ENCODE data around the gene INPP4A. TPM values are rescaled to one million over a fixed set of nuclear protein-coding genes. Genes with fewer than 3 reads are reported as not detected.

Gene INPP4A
- total RNA-seq, 1 donor = 26.8 TPM

DNA sequence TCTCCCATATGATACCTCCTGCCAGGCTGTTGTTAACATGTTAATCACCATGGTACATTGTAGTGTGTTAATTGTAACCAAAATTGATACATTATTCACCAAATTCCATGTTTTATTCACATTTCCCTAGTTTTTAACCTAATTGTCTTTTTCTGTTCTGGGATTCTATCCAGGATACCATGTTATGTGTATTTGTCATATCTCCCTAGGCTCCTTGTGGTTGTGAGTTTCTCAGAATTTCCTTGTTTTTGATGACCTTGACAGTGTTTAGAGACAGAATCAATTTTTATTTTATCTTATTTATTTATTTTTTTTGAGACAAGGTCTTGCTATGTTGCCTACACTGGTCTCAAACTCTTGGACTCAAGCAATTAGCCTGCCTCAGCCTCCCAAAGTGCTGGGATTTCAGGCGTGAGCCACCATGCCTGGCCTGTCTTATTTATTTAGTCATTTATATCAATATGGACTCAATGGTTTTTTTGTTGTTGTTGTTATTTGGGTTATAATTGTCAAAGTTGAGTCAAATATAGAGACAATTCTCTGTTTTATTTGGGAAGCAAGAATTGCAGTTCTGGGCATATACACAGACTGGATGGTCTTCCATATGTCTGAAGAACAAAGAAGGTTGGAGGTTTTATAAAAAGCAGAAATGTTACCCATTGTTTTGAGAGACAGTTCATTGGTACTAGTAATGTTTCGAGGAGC lies 42.6 kb downstream of the INPP4A start:
- H3K4me3 ChIP-seq (ENCODE audit: low read depth, low read length) = no peak overlapping the region
- no peak for DNase-seq (ENCODE audit: low read depth)
- TF ChIP-seq, protein P1, sequence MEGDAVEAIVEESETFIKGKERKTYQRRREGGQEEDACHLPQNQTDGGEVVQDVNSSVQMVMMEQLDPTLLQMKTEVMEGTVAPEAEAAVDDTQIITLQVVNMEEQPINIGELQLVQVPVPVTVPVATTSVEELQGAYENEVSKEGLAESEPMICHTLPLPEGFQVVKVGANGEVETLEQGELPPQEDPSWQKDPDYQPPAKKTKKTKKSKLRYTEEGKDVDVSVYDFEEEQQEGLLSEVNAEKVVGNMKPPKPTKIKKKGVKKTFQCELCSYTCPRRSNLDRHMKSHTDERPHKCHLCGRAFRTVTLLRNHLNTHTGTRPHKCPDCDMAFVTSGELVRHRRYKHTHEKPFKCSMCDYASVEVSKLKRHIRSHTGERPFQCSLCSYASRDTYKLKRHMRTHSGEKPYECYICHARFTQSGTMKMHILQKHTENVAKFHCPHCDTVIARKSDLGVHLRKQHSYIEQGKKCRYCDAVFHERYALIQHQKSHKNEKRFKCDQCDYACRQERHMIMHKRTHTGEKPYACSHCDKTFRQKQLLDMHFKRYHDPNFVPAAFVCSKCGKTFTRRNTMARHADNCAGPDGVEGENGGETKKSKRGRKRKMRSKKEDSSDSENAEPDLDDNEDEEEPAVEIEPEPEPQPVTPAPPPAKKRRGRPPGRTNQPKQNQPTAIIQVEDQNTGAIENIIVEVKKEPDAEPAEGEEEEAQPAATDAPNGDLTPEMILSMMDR (IDR thresholded peaks at IDR 0.05; ENCODE audit: insufficient read depth, low read depth, low read length) = no peak

DNA sequence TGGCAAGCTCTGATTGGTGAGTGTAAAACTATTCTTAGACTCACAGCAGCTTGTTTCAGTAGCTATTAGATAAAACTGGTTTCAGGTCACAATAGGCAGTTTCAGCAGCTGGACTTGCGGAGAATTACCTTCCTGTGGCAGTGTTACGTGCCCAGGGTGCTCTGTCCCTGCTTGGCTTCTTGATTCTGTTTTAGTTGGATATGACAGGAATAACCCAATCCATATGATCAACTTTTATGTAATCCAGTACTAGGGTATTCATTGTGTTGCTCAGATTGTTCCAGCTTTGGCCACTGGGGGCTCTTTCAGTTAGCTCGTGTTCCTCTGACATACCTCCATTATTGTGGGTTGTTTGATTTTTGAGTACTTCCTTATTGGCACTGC lies 43.1 kb downstream of the INPP4A start:
- DNase-seq (ENCODE audit: low read depth) = no peak
- no peak overlapping the region for H3K4me3 ChIP-seq (ENCODE audit: low read depth, low read length)
- TF ChIP-seq, protein P1 (IDR thresholded peaks at IDR 0.05; ENCODE audit: insufficient read depth, low read depth, low read length) = peak; percentile 67

DNA sequence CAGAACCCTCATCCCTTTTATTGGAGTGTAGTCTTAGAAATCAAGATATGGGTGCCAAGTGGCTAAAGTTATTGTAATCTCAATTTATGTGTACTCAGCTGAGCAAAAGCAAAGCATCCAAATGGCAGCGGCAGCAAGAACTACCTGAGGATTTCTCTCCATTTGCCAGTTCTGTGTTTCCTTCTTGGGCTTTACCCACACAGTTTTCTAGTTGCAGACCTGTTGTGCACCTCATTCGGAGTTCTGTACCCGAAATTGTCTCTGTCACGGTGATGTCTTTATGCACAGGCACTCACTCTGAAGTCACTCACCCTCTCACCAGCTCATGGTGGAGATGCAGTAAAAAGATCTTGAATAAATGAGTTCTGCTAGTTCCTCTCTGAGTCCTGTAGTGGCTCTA lies 43.6 kb downstream of the INPP4A start:
- TF ChIP-seq, protein P1 (IDR thresholded peaks at IDR 0.05; ENCODE audit: insufficient read depth, low read depth, low read length) = no peak
- H3K4me3 ChIP-seq (ENCODE audit: low read depth, low read length) = no peak overlapping the region
- DNase-seq (ENCODE audit: low read depth) = no peak

DNA sequence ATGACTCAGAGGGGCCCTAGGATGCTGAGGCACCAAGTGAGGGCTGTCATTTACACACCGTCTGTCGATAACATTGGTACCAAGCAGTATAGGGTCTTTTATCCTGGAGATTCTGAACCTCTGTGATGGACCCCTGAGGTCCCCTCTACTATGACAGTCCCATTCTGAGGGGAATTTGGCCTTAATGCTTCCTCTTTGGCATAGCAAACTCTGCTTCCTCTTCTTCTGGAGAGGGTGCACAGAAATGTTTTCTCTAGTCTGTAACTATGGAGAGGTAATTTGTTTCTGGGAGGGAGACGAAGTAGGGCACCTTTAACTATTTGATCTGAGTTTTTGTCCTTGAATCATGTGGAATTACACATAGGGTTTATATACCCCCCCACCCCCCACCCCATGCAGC lies 44.8 kb downstream of the INPP4A start:
- no peak for DNase-seq (ENCODE audit: low read depth)
- H3K4me3 ChIP-seq (ENCODE audit: low read depth, low read length) = no peak overlapping the region
- TF ChIP-seq, protein P1 (IDR thresholded peaks at IDR 0.05; ENCODE audit: insufficient read depth, low read depth, low read length) = no peak

DNA sequence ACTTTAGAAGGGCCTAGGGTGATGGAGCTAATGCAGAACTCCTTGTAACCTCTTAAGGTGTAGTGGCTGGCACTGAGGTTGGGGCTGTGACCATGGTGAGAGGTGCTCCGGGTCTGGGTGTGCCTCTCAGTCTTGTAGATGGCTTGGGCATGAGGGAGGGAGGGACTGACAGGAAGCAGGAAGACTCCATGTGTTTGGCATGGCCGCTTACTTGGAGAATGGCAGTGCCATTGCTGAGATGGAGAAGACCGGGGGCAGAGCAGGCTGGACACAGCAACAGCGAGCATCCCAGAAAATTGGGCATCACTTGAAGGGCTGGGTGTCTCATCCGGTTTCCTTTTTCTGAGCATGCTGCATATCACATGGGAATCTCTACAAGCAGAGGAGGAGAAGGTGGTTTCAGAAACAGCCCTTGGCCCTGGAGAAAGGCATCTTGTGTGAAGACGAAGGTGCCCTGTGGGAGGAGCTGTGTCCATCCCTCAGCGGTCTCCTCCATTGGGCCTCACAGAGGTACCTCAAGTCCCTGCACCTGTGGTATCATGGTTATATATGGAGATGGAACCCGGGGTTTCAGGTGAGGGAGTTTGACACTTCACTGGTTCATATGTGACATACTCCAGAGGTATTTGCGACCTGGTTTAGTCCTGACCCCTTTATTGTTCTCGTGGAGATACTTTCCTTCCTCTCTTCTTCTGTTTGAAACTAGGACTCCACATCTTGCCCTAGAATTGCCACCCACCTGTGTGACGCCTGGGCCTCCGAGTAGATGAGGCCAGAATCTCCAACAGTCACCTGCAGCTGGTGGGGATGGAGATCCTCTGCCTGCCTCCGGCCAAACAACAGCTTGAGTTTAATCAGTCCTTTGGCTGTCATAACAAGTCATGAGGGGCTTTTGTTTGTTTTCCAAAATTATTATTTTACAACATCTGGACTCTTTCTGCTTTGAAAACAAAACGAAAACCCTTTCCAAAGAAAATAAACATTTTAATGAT lies 45.6 kb downstream of the INPP4A start:
- no peak overlapping the region for H3K4me3 ChIP-seq (ENCODE audit: low read depth, low read length)
- TF ChIP-seq, protein P1 (IDR thresholded peaks at IDR 0.05; ENCODE audit: insufficient read depth, low read depth, low read length) = no peak
- DNase-seq (ENCODE audit: low read depth) = no peak

DNA sequence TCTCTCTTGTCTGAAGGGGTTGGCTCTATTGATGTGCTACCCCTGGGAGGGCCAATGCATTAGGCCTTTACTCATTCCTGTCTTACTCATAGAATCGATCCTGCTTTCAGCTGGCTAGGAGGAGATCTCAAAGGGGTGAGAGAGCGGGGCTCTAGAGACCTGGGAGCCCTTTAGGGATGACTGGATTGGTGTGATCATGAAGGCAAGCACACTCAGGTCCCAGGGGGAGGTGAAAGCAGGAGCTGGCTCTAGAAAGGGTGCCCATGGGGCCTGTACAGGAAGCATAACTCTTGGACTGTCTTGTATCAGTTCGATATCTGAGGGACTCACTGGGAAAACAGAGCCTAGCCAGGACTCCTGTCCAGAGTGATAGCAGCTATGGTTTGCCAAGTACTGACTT lies 47.8 kb downstream of the INPP4A start:
- DNase-seq (ENCODE audit: low read depth) = no peak
- no peak overlapping the region for H3K4me3 ChIP-seq (ENCODE audit: low read depth, low read length)
- TF ChIP-seq, protein P1 (IDR thresholded peaks at IDR 0.05; ENCODE audit: insufficient read depth, low read depth, low read length) = no peak

Measured in fibroblast of villous mesenchyme (primary cell).